Upper lobe of right lung (tissue), 1 donor: ENCODE results near the gene TPH2. TPM values are rescaled to one million over a fixed set of nuclear protein-coding genes. Genes with fewer than 3 reads are reported as not detected.

Source experiments
- ATAC-seq: fragments of 200-7000 bp; cut with Tn5 transposase; one replicate; pipeline ENCODE4 v1.9.1; 2020; ENCODE audit warnings: mild to moderate bottlenecking, moderate library complexity
- DNase-seq: peaks from one replicate; pipeline ENCODE4 v3.0.0-alpha.2; 2020
- H3K27ac ChIP-seq: fragments of 200-600 bp; one replicate; pipeline ENCODE4 v1.8.0; 2022
- H3K27me3 ChIP-seq: fragments of 200-600 bp; one replicate; pipeline ENCODE4 v1.8.0; 2022; ENCODE audit warnings: mild to moderate bottlenecking
- H3K36me3 ChIP-seq: fragments of 200-600 bp; one replicate; pipeline ENCODE4 v1.8.0; 2022
- H3K4me1 ChIP-seq: fragments of 200-600 bp; one replicate; pipeline ENCODE4 v1.8.0; 2022
- H3K4me3 ChIP-seq: fragments of 200-600 bp; one replicate; pipeline ENCODE4 v1.8.0; 2022; ENCODE audit warnings: mild to moderate bottlenecking
- H3K9me3 ChIP-seq: fragments of 200-600 bp; one replicate; pipeline ENCODE4 v1.8.0; 2022
- intact Hi-C: fragments of 100-400 bp; cut with DNase I; formaldehyde crosslinking; loops from one replicate; pipeline ENCODE4 v1.11.0; 2022
- total RNA-seq: library from RNA; stranded (reverse); fragmentation: NEBNext Ultra II Directional; extraction: Animal tissue kit (Norgen Biotek cat#: 25700); gene quantifications from one replicate; pipeline ENCODE4 v1.2.1, GENCODE V29; 2021
- TF ChIP-seq, protein P1 (sequence below): fragments of 200-600 bp; IDR thresholded peaks from one replicate; pipeline ENCODE4 v1.8.0; 2022; ENCODE audit warnings: antibody characterized with exemption
- donor health status: DM: no; HTN: yes; CAD: no; lungs with severe emphysema.

TPH2 gene
- total RNA-seq, 1 donor from 2014 or later = not detected

DNA sequence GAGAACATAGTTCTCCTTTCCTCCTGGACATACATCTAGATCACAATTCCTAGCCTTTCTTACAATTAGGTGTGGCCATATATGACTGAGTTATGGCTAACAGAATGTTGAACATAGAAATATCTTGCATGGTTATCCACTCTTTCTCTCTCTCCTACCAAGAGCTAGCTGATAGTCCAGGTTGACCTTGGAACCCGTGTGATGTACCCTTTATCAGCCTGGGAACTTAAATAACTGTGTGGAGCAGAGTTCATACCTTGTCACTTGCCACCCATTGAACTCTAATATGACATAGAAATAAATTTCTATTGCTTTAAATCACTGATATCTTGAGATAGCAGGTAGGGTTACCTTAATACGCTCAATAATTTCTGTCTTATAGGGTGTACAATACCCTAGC is 115.9 kb downstream of the TPH2 start:
- ATAC-seq (no peak), DNase-seq (no peak)
- intact Hi-C loops = no loop called here
- no peak overlapping the region for H3K27ac ChIP-seq
- no peaks in the 10 kb centered on the region for H3K36me3 ChIP-seq
- TF ChIP-seq, protein P1, sequence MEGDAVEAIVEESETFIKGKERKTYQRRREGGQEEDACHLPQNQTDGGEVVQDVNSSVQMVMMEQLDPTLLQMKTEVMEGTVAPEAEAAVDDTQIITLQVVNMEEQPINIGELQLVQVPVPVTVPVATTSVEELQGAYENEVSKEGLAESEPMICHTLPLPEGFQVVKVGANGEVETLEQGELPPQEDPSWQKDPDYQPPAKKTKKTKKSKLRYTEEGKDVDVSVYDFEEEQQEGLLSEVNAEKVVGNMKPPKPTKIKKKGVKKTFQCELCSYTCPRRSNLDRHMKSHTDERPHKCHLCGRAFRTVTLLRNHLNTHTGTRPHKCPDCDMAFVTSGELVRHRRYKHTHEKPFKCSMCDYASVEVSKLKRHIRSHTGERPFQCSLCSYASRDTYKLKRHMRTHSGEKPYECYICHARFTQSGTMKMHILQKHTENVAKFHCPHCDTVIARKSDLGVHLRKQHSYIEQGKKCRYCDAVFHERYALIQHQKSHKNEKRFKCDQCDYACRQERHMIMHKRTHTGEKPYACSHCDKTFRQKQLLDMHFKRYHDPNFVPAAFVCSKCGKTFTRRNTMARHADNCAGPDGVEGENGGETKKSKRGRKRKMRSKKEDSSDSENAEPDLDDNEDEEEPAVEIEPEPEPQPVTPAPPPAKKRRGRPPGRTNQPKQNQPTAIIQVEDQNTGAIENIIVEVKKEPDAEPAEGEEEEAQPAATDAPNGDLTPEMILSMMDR = no peak
- H3K4me1 ChIP-seq = no peaks in the 10 kb centered on the region
- no peak overlapping the region for H3K4me3 ChIP-seq
- no peaks in the 10 kb centered on the region for H3K27me3 ChIP-seq
- H3K9me3 ChIP-seq = no peaks in the 10 kb centered on the region

DNA sequence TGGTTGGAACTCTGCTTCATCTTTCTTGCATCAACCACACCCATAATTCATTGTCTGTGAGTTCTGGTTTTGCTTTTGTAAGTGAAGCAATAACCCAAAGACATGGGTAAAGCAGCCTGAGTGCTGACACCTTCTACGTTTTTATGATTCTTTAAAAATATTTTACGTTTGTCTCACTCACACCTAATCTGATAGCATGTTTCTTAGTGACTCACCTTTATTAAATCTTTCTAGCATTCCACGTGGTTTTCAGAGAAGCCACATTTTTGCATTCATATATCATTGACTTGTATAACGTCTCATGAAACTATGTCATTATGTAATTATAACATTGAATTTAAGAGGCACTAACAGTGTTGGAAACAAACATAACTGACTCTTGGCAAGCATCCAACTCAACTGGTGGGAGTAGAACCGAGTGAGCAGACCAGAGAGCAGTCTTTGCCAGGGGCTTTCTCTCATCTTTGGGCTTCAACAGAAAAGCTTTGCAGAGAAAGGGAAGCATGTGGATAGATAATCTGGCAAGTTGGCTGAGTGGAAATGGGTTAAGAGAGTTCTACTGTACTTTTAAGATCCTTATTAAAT is 118.8 kb downstream of the TPH2 start:
- no peaks in the 10 kb centered on the region for H3K36me3 ChIP-seq
- no peaks in the 10 kb centered on the region for H3K4me1 ChIP-seq
- intact Hi-C loops = no loop called here
- no peaks in the 10 kb centered on the region for H3K9me3 ChIP-seq
- ATAC-seq (no peak), DNase-seq (no peak)
- TF ChIP-seq, protein P1 = no peak
- H3K27ac ChIP-seq = no peak overlapping the region
- H3K4me3 ChIP-seq = no peak overlapping the region
- no peaks in the 10 kb centered on the region for H3K27me3 ChIP-seq

DNA sequence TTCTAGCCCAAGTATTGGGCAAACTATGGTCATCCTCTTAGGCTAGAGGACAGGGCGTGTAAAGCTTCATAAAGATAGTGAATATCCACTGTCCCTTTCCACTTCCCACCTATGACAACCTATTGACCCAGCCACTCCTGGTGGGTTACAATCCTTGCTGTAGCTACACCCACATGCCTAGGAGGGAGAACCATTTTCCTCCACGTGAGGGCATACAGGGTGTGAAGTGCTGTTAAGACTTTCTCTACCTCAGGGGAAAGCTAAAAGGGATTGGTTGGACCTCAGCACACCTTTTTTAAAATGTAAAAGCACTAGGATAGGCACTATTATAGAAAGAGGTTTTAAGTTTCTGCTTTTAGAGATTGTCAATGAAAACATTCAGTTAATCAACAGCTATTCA is 124.4 kb downstream of the TPH2 start:
- H3K4me1 ChIP-seq = no peaks in the 10 kb centered on the region
- ATAC-seq (no peak), DNase-seq (no peak)
- no peaks in the 10 kb centered on the region for H3K36me3 ChIP-seq
- no peak overlapping the region for H3K27ac ChIP-seq
- intact Hi-C loops = no loop called here
- no peaks in the 10 kb centered on the region for H3K27me3 ChIP-seq
- TF ChIP-seq, protein P1 = no peak
- H3K4me3 ChIP-seq = no peak overlapping the region
- no peaks in the 10 kb centered on the region for H3K9me3 ChIP-seq

DNA sequence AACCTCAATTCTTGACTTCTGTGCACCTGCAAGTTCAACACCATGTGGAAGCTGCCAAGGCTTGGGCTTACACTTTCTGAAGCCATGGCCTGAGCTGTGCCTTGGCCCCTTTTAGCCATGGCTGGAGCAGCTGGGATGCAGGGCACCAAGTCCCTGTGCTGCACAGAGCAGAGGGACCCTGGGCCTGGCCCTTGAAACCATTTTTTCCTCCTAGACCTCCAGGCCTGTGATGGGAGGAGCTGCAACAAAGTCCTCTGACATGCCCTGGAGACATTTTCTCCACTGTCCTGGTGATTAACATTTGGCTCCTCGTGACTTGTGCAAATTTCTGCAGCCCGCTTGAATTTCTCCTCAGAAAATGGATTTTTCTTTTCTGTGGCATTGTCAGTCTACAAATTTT is 132.4 kb downstream of the TPH2 start:
- H3K9me3 ChIP-seq = no peaks in the 10 kb centered on the region
- no peak overlapping the region for H3K27ac ChIP-seq
- ATAC-seq (no peak), DNase-seq (no peak)
- H3K4me3 ChIP-seq = no peak overlapping the region
- intact Hi-C loops = no loop called here
- TF ChIP-seq, protein P1 = no peak
- no peaks in the 10 kb centered on the region for H3K36me3 ChIP-seq
- H3K27me3 ChIP-seq = no peaks in the 10 kb centered on the region
- H3K4me1 ChIP-seq = no peaks in the 10 kb centered on the region

DNA sequence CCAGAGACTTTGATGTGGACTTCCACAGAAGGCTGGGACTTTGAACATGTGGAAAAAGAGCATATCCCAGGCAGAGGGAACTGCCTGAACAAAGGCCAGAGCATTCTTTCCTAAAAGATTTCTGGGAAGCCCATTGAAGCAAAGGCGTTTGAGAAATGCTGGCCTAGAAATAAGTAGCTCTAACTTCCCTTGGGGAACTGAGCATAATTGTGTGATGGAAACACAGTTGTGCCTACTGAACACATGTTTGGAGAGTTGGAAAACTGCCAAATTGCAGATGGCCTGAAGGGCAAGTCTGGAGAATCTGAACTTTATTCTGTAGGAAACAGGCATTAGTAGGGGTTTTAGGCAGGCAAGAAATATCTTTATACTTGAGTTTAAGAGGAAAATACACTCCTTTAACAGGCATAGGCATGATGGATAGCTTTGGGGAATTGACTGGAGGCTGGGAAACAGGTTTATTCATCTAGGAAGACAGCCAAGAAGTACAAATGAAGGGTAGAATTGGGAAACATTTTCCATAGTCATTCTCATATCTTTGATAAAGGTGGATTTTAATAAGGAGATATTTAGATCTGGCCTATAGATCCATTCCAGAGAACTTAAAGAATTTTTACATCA is 134.1 kb downstream of the TPH2 start:
- TF ChIP-seq, protein P1 = no peak
- no peak for ATAC-seq
- Histone ChIP-seq H3K36me3 (no peaks in the 10 kb centered on the region), H3K27ac (no peak overlapping the region), H3K4me3 (no peak overlapping the region), H3K27me3 (no peaks in the 10 kb centered on the region), H3K4me1 (no peaks in the 10 kb centered on the region), H3K9me3 (no peaks in the 10 kb centered on the region)
- intact Hi-C loops = no loop called here
- DNase-seq = no peak
